AG08395 (cell line): ENCODE results near the gene RASA4B.
"Not testable (repeated sequence)": the region's sequence is repeated elsewhere in the genome, so short reads cannot be mapped to it uniquely, and the experiment has no call there.

Source experiments
- DNase-seq: peaks from one replicate; pipeline ENCODE4 v3.0.0; 2012; ENCODE audit warnings: mixed read lengths, low spot score

RASA4B gene

DNA sequence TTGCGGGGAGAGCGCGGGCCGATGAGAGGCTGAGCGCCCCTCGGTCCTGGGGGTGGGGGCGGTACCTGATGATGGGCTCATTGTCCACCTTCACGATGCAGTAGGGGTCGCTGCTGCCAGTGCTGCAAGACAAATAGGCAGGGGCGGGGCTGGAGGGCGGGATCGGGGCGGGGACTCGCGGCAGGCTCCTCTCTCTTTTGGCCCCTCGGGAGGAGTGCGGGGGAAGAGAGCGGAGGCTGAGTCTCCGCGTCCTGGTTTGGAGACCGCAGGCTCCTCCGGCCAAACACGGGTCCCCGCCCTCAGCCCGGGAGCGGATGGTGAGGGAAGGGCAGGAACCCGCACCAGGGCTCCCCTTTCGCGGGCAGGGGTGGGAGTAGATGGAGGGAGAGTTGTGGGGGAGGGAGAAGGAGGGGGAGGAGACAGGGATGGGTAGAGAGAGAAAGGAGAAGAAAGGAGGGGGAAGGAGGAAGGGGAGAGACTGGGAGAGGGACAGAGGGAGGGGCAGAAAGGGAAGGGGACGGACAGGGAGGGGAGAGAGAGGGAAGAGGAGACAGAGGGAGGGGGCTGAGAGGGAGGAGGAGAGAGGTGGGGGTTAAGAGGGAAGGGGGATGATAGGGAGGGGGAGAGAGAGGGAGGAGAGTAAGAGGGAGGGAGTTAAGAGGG is 5.6 kb downstream of the RASA4B start:
- not testable (repeated sequence) for DNase-seq

GRCh38 chr7:102510575-102510974 is 7.0 kb downstream of the RASA4B start:
- DNase-seq: not testable (repeated sequence)

DNA sequence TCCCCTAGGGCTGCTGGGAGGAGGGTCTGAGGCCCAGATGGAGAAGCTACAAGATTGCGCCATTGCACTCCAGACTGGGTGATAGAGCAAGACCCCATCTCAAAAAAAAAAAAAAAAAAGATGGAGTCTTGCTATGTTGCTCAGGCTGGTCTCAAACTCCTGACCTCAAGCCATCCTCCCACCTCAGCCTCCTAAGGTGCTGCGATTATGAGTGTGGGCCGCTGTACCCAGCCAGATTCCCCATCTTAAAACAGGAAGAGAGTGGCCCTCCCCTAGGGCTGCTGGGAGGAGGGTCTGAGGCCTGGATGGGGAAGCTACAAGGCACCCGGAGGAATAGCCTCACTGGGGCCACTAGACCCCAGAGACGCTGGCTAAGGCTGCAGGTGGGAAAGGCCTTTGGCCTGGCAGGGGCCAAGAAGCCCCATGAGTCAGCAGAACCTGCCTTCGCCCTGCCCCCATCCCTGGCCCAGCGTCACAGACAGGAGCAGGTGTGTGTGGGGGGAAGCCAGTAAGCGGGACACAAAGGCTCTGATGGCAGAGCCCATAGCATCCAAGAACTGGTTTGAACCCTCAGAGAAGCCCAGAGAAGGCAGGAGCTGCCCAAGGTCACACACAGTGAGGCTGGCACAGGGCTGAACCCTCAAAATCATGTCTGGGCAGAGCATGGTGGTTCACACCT is 10.0 kb downstream of the RASA4B start:
- not testable (repeated sequence) for DNase-seq

DNA sequence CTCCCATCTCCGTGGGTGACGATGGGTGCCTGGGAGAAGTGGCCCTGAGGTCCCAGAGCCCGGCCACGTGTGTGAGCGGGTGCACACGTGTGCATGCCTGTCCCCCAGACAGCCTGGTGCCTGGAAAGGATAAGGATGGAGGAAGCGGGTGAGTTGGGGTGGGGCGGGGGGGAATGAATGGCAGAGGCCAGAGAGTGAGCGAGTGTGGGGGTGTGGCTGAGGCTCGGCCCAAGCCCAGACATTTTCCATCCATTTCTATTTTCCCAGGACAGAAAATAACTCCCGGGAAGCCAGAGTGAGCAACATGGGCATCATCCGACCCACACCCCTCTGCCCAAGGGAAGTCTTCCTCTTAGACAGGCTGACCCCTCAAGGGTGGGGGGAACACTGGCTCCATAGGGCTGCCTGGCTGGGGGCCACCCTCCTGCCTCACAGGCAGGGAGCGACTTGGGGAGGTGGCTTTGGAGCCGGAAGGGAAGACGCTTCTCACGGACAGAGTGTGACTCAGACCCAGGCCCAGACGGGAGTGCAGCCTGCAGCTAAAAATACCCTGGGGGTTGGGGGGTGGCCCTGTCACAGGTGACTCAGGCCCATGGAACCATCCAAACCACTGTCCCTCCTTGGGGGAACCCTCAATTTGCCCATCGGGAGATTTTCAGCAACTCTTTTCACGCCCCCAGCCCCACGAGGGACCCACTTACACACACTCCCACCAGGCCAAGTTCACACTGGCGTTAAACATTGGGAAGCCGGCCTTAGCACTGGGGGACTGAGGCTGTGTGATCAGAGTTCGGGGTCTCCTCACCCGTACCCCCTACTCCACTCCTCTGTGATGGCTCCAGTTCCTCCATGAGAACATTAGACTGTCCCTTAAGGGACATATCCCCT is 12.0 kb downstream of the RASA4B start:
- not testable (repeated sequence) for DNase-seq

DNA sequence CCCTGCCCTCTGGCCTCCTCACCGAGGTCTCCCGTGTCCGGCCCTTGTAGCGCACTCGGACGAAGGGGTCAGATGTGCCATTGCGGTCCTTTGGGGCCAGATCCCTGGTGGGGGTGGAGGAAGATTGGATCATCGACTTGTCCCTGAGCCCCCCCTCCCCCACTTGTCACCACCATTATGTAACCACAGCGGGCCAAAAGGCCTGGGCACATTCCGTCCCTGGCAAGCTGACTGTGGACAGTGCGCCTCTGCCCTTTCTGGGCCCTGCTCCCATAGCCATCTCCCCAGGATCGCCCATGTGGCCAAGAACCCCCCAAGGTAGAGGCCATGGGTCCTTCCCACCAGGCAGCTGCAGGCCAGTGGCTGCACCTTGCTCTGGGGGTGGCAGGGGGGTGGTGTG is 14.4 kb downstream of the RASA4B start:
- DNase-seq: not testable (repeated sequence)

GRCh38 chr7:102498321-102498720 is 19.3 kb downstream of the RASA4B start:
- not testable (repeated sequence) for DNase-seq

DNA sequence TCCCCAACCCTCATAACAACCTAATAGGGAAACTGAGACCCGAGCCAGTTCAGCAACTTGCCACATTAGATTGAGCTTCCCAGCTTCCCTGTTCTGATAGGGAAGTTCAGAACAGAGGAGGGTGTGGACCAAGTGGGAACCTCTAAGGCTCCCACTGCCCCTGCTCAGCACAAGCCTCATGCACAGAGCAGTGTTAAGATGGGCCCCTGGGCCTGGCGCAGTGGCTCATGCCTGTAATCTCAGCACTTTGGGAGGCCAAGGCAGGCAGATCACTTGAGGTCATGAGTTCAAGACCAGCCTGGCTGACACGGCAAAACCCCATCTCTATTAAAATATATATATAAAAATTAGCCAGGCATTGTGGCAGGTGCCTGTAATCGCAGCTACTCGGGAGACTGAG is 20.3 kb downstream of the RASA4B start:
- not testable (repeated sequence) for DNase-seq

GRCh38 chr7:102496861-102497260 is 20.7 kb downstream of the RASA4B start:
- not testable (repeated sequence) for DNase-seq

GRCh38 chr7:102494473-102495149 is 23.0 kb downstream of the RASA4B start:
- DNase-seq: not testable (repeated sequence)

DNA sequence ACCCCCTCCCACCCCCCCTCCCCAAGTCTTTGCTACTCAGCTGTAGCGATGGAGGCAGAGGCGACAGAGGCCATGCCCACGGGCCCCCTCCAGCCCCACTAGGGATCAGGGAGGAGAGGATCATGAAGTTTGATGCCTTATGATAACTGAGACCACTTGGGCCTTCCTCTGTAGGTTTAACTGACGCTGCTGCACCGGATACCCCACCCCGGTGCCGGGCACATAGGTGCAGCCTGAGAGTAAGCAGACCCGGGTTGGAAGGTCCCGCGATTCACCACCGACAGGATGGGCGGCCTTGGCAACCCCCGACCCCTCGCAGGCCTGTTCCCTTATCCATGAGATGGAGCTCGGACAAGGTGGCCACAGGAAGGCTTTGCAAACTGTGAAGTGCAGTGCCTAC is 23.6 kb downstream of the RASA4B start:
- not testable (repeated sequence) for DNase-seq

DNA sequence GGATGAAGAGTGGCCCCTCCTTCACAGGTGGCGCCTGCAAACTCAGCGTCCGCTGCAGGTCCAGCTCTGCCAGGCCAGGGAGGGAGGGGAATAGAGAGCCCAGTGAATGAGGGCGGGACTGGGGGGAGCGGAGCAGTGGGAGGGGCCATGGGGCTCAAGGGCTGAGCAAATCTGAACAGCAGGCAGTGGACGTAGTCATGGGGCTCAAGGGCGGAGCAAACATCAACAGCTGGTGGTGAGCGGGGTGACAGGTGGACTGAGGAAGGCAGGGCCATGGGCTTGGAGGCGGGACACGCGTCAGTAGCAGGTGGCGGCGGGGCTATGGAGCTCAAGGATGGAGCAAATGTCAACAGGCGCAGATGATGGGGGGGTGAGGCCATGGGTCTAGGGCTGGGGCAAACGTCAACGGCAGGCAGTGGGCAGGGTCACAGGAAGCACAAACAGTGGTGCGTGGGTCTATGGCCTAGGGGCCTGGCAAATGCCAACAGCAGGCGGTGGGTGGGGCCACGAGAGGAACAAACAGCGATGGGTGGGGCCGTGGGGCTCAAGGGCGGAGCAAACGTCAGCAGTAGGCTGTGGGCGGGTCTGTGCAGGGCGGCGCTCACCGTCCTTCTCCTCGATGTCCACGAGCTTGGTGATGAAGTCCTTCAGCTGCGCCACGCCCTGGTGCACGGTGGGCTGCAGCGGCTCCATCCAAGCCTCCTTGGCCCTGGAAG is 24.2 kb downstream of the RASA4B start:
- not testable (repeated sequence) for DNase-seq

DNA sequence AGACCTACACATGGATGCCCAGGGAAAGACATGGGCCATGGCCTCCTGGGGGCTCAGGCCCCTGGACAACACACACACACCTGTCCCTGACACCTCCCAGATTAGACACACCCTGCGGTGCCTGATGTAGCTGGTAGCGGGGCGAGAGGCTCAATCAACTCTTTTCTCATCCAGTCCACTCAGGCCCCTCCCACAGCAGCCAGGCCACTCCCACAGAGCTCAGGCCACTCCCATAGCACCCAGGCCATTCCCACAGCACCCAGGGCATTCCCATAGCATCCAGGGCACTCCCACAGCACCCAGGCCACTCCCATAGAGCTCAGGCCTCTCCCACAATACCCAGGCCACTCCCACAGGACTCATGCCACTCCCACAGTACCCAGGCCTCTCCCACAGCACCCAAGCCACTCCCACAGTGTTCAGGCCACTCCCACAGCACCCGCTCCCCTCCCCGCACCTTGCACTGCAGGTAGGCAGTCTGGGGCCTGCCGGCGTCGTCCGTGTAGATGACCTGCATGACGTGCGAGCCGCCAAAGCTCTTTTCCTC is 27.0 kb downstream of the RASA4B start:
- not testable (repeated sequence) for DNase-seq

- not testable (repeated sequence) for DNase-seq
These were observed 33.3 kb downstream of the RASA4B start for GRCh38 chr7:102484317-102484716.

DNA sequence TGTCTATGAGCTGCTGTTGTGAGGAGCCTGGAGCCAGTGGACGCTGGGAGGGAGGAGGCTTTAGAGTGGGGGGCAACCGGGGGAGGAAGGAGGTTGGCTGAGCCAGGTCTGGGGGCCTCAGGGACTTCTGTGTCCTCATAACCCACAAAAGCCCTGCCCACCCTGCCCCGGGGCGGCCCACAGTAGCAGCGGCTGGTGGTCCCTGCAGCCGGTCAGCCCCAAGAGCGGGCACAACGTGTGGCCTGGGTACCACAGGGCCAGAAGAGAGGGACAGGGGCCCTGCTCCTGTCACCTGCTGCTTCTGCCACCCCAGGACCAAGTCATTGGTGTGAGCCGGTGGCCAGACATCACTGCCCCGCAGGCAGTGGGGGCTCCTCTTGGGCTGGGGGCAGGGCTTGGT is 35.6 kb downstream of the RASA4B start:
- not testable (repeated sequence) for DNase-seq

DNA sequence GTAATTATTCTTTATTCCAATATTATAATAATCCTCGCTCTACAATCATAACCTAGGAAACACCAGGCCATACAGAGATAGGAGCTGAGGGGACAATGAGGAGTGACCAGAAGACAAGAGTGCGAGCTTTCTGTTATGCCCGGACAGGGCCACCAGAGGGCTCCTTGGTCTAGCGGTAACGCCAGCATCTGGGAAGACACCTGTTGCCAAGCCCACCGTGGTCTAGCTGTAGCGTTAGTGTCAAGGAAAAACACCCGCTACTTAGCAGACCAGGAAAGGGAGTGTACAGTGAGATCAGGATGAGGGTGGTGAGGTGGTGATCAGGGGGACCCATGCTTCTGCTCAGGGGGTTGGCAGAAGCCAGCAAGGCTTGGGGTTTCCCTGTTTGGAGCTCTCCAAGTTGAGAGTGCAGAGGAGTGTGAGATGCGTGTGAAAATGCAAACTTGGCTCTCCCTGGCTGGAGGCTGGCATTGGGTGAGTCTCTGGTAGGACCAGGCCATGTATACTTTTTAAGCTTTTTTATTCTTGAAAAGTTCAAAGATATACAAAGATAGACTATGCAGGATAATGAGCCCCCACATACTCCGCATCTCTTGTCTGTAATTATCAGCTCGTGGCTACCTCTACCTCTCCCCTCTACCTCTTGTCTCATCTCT is 37.5 kb downstream of the RASA4B start:
- not testable (repeated sequence) for DNase-seq

GRCh38 chr7:102479209-102479584 is 38.4 kb downstream of the RASA4B start:
- not testable (repeated sequence) for DNase-seq

DNA sequence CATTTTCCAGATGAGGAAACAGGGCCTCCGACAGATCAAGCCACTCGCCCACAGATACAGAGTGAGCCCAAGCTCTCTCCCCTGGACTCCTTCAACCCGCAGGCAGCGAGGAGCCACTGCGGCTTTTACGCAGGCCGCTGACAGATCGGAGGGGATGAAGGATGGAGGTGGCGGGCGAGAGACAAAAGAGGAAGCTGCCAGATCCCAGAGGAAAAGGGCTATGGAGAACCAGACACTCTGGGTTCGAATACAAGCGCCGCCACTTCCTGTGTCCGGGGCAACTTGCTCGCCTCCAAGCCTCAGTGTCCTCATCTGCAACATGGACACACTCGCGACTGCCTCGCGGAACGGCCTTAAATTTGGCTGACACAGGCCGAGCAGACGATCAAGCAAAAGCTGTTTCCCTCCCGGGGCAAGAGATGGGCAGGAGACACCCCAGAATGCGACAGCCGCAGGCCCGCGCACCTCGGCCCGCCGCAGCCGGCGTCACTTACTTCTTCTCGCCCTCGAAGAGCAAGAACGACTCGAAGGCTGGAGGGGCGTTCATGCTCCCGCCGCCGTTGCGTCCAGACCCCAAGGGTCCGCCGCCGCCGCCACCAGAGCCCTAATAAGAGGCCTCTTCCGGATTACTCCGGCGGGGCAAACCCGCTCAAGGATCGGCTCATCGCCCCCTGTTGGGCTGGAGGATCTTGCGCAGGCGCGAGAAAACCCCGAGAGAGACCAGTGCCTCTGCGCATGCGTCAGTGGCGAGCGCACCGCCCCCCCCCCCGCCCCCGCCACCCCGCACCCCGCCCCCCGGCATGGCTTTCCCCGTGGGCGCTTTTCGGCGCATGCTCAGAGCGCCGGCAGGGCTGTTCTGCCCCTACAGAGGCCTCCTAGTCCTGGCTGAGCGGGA is 39.0 kb downstream of the RASA4B start, which contains the start of gene POLR2J:
TSS of gene POLR2J (minus strand) at position 609 of the 895 bp plus-strand sequence. CDS start at position 547, 62 bp downstream.
- DNase-seq: not testable (repeated sequence)

GRCh38 chr7:102474736-102475435 is 42.7 kb downstream of the RASA4B start:
- DNase-seq: not testable (repeated sequence)

- DNase-seq: not testable (repeated sequence)
These were observed 43.5 kb downstream of the RASA4B start for GRCh38 chr7:102474116-102474515.
